GM18868 (cell line): ENCODE data around the gene GSC2.
"Not testable (repeated sequence)": the region's sequence is repeated elsewhere in the genome, so short reads cannot be mapped to it uniquely, and the experiment has no call there.

Experiments used
- ATAC-seq: cut with Tn5 transposase; IDR thresholded peaks from one replicate; pipeline ENCODE4 v1.9.1; 2021; ENCODE audit warnings: mild to moderate bottlenecking, moderate library complexity; ENCODE audit not compliant: unreplicated experiment

The GSC2 gene

DNA sequence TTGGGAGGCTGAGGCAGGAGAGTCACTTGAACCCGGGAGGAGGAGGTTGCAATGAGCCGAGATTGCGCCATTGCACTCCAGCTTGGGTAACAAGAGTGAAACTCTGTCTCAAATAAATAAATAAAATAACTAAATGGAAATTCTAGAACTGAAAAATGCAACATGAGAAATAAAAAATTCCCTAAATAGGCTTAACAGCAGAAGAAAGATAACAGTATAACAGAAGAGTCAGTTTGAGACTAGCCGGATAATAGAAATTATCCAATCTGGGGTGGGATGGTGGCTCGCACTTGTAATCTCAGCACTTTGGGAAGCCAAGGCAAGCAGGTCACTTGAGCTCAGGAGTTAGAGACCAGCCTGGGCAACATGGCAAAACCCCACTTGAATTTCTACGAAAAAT lies 14.3 kb upstream of the GSC2 start:
- ATAC-seq, result no peak

DNA sequence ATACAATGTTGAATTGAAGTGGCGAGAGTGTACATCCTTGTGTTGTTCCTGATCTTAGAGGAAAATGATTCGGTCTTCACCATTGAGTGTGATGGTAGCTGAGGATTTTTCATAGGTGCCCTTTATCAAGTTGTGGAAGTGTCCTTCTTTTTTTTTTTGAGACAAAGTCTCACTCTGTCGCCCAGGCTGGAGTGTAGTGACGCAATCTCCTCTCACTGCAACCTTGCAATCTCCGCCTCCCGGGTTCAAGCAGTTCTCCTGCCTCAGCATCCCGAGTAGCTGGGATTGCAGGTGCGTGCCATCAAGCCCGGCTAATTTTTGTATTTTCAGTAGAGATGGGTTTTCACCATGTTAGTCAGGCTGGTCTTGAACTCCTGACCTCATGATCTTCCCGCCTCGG lies 8.6 kb upstream of the GSC2 start:
- not testable (repeated sequence) for ATAC-seq

DNA sequence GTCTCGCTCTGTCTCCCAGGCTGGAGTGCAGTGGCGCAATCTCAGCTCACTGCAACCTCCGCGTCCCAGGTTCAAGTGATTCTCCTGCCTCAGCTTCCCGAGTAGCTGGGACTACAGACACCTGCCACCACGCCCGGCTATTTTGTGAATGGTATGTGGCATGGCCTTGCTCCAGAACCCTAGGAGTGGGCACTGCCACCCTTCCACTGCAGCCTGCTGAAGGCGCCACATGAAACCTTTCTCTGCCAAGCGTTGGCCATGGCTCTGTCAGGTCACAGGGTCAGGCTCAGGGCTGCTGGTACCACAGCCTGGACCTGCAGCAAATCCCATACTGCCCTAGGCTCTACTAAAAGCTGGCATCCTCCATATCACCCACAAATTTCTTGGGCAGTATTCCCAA lies 6.0 kb upstream of the GSC2 start:
- not testable (repeated sequence) for ATAC-seq

DNA sequence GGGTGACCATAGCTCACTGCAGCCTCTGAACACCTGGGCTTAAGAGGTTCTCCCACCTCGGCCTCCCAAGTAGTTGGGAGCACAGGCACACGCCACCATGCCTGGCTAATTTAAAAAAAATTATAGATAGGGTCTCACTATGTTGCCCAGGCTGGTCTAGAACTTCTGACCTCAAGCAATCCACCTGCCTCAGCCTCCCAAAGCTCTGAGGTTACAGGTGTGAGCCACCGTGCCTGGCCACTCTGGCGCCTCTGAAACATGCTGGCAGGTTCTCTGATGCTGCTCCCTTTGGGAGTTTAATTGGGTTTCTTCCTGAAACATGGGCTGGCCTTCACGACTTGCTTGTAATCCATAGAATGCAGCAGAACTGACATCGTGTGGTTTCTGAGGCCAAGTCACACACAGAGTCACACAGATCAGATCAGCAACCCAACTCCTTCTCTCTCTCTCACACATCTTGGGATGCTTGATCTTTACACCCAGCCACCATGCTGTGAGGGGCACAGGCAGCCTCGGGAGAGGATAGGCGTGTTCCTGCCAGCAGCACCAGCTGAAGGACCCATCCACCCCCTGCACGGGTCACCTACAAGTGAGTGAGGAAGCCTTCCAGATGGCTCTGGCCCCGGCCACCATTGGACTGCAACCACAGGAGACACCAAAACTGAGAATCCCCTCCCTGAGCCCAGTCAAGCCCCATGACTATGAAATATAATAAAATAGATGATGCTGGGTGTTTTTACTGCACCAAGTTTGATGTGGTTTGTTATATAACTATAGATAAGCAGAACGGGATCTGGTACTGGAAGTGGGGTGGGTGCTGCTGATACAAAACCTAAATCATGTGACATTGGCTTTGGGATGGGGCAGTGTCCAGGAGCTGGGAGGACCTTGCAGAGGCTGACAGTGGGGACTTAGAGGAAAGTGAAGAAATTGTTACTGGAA lies 3.1 kb upstream of the GSC2 start:
- ATAC-seq, result no peak

DNA sequence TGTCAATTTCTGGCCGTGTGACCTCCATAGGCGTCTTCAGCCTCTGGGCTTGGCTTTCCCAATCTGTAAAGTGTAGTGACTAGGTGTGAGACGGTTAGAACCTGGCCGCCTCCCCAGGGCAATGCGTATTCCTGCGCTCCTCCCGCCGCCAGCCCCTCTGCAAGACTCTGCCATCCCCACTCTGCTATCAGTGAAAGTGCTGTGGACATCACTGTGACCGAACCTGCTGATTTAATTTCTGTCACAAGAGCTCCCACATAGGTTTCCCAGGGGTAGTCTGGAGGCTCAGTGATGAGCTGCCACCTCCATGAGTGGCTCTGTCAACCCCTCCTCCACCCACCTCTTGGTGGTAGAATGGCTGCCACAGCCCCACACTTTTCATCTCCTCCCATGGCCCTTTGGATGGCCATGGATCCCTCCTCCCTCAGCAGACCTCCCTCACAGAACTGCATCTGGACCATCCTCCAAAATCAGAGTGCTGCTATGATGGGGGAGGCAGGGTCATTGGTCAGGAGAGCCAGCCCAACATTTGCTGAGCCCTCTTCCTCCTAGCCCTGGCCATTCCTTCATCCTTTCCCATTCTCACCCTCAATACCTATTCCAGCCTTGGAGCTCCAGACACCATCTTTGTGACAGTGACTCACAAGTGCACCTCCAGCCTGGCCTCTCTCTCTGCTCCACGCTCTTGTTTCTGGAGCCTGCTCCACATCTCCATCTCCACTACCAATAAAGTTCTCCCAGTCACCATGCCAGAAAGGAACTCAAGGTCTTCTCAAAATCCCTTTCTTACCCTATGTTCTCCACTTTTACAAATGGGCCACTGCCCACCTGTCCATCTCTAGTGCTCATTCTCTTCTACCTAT lies 1.5 kb upstream of the GSC2 start:
- ATAC-seq, result no peak

DNA sequence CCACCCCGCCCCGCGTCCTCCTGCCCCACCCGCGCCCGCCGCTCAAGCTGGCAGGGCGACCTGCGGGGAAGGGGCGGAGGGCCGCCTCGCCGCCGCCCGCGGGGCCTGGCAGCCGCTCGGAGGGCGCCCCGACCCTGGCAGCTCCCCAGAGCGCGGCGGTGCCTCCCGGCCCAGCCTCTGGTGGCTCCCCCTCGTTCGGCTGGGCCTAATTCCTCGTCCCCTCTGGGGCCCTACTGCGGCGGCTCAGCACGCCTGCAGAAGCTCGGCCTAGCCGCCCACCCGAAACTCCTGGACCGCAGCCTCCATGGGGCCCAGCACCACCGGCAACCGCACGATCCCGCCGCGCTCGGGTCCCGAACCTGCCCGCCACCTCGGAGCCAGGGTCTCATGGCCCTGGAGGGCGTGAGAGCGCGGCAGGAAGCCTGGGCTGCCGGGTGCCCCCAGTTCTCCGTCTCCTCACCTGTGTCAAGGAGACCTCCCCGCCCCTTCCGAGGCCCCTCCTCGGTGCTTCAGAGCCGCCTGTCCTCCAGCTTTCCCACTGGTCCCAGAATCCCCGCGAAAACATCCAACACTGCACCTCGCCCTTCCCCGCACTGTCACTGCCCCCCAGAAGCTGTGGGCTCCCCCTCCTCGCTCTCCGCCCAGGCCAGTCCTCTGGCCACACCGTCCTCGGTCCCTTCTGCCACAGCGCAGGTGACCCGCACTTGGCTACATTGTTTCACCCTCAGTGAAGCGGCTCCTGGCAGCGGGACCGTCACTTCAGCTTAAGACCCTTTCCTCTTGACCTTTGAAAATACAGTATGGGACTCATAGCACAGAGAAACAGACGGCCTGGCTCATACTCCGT lies 613 bp upstream of the GSC2 start:
- ATAC-seq, result no peak

DNA sequence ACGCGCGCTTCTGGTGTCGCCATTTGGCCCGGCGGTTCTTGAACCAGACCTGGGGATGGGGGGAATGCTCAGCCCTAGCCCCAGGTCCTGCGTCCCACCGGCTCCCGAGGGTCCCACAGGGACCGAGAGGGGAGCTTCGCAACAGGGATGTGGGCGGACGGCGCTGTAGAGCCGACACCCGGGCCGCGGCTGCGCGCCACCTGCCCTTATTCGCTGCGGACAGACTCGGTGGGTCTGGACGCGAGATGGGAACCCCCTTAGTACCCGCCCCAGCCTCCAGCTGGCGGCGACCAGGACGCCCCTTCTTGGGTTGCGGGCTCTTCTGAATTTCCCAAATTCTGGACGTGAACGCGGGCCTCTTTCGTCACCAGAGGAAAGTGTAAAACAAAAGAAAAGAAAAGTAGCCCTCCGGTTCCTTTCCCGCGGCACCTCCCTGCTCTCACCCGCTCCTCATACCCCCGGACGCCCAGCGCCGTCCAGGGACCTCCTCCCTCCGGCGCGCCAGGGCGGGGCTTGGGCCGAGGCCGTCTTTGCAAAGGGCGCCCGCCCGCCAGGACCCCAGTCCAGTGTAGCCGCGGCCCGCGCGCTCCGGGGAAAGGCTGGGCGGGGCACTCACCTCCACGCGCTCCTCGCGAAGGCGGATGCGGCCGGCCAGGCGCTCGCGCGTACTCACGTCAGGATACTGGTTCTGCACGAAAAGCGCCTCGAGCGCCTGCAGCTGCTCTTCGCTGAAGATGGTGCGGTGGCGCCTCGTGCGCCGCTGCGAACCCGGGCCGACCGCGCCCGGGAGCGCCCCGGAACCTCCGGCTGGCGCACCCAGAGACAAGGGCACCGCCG lies 827 bp downstream of the GSC2 start:
- ATAC-seq, result no peak

DNA sequence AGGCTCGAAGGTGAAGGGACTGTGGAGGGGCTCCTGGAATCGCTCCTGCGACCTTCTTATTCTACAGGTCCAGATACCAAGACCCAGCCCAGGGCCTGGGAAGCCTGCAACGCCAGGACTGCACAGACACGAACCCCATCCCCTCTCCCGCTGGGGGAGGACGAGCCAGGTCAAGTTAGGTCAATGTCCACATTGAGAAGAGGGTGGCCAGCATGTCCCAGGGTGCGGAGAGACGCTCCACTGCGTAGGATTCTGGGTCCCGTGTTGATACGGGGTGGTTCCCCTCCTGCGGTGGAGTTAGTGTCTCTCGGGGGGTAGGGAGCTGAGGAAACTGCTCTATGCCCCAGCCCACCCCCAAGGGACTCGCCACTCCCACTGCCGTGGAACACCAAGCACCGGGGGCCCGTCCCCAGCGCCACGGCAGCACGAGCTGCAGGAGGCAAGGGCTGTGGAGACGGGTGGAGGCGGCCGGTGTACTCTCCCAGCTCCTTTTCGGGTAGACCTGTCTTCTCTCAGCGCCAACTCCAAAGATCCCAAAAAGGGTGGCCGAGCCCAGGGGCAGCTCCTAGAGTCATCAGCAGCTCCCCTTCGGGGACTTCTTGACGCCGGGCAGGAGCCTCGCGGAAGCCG lies 1.6 kb downstream of the GSC2 start:
- no peak for ATAC-seq

DNA sequence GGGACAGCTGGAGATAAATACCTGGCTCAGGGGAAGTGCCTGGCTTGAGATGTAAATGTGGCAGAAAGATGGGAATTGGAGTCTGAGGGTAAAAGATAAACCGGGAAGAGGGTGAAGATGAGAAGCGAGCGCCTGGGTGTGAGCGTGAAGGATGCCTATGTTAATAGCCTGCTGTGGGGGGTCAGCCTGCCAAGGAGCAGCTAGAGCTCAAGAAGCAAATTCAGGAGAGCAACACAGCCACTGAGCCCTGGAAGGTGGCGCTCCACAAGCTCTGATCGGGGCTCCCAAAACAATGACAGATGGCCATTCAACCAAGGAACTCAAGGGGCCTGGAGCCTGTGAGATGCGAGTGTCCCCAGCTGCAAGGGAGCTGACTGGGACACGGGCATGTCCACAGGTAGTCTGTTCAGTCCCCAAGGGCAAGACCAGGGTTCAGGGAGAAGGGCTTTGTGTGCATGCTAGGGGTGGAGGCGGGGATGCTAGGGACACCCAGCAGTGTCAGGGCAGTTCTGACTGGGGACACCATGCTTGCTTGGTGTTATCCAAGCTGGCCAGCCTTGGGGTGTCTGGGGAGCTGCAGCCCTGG lies 2.8 kb downstream of the GSC2 start:
- ATAC-seq, result no peak

DNA sequence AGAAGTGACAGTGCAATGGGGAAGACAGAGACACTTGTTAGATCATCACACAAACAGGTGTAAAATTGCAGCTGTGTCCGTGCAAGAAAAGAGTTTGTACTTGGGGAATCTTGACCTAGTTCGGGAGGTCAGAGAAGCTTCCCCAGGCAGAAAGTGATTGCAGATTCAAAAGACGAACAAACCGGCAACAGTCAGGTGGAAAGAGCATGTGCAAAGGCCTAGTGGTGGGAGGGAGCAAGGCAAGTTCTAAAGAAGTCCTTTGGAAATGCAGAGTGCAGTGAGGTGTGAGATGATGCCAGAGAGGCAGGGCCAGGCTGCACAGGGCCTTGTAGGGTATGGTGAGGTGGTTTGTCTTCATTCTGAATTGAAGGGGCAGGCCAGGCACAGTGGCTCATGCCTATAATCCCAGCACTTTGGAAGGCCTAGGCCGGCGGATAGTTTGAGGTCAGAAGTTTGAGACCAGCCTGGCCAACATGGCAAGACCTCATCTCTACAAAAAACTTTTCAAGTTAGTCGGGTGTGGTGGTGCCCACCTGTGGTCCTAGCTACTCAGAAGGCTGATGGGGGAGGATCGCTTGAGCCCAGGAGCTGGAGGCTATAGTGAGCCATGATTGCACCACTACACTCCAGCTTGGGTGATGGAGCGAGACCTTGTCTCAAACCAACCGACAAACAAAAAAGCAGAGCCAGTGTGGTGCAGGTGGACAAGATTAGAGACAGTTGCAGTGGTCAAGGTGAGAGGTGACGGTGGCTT lies 3.7 kb downstream of the GSC2 start:
- ATAC-seq, result no peak

DNA sequence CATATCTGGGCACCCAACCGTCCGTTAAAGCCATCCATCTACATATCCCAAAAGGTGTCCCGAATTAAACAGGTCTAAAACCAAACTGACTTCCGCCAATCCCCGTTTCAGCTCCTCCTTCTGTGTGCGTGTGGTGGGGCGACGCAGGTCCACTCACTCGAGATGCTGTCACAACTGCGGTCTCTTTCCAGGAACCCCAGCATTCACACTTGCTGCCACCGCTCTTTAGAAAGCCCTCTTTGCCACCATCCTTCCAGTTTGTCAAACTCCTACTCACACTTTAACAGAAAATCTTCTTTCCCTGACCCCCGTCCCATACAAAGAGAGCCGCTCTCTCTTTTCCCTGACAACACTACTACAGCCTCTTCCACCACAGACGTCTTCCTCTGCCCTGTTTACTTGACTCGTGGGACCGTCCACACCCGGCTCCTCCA lies 6.1 kb downstream of the GSC2 start:
- ATAC-seq, result no peak

DNA sequence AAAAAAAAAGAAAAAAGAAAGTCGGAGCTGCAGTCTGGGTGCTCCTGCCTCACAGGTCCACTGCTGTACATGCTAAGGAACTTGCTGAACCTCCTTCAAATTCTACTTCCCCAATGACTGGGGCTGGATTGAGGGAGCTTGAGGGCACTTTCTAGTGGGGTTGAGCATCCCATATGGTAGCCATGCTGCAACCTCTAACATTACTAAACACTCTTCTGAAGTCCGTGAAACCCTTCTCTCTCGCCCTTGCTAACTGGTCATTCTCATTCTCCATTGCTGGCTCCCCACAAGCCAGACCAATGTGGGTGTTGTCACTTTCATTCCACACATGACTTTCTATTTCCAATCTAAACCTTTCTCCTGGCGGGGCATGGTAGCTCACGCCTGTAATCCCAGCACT lies 6.9 kb downstream of the GSC2 start:
- ATAC-seq, result no peak

DNA sequence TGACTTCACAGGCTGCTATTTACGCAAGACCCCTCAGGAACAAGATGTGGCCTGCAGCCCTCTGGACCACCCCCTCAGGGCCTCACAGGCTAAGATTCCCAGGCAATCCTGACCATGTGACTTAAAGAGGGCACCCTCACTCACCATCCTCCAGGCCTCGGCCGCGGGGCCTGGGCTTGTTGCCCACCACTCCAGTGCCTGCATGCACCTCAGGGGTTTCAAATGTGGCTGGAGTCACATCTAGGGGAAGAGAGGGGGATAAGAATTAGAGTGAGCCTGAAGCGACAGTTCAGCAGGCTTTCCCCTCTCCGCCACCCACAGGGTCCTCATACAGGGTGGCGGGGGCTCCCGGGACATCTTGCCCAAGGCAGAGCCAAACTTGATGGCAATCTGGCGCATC lies 7.7 kb downstream of the GSC2 start:
- ATAC-seq, result no peak

DNA sequence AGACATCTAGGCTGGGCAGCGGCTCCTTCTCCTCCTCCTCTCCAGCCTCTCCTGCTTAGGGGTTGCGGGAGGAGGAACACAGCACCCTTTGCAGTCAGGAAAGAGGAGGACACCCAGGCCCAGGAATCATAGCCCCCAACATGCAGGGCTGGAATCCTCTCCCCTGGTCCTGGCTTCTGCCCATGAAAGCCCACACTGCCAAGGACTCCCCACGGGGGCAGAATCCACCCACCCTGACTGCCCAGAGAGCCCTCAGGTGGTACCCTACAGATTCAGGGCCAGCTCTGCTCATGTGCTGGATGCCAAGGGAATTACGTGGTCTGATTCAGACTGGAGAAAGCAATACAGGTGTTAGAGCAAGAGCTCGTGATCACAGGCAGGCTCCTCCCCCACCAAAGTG lies 10.1 kb downstream of the GSC2 start:
- ATAC-seq, result no peak

DNA sequence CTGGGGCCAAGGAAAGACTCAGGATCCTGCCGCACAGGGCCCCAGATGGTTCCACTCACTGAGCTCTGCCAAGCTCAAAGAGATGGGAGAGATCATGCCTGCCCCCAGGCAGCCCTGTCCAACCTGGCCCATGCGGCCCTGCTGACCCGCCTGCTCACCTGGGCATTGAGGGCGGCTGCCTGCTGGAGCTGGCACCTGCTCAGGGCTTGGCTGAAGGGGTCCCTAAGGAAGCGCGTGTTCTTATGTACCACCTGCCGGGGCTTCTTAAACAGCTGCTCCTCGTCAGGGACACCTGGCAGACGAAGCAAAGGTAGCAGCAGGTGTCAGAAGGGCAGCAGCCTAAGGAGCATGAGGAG lies 11.1 kb downstream of the GSC2 start:
- no peak for ATAC-seq

DNA sequence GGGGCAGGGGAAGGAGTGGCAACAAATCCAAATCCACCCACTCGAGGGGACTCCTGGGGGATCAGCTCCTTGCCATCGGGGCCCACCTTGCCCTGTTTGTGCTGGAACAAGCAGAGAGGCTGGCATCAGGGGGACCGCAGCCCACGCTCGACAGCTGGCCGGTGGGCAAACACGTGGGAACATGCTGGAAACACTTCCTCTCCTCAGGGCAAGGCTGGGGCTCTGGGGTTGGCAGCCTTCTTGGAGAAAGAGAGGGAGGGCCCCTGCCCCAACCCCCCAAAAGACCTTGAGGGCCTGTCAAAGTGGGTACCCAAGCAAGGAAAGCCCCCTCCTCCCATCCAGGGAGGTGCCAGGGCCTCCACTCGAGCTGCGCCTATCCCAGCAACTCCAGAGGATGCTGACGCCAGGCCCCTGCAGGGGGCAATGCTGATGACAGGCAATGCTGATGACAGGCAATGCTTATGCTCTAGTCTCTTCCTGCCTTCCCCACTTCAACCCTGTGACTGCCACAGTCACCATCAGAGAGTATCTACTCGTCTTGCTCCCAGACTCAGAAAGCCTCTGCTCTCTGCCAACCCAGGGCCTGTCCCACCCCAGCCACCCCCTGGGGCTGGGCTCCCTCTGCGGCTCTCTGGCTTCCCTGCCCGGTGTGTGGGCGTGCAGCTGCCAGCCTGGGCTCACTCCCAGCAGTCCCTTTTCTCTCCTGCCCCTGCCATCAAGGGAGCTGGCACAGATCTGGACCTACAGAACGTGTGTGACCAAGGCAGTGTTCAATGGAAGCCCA lies 11.7 kb downstream of the GSC2 start:
- no peak for ATAC-seq

DNA sequence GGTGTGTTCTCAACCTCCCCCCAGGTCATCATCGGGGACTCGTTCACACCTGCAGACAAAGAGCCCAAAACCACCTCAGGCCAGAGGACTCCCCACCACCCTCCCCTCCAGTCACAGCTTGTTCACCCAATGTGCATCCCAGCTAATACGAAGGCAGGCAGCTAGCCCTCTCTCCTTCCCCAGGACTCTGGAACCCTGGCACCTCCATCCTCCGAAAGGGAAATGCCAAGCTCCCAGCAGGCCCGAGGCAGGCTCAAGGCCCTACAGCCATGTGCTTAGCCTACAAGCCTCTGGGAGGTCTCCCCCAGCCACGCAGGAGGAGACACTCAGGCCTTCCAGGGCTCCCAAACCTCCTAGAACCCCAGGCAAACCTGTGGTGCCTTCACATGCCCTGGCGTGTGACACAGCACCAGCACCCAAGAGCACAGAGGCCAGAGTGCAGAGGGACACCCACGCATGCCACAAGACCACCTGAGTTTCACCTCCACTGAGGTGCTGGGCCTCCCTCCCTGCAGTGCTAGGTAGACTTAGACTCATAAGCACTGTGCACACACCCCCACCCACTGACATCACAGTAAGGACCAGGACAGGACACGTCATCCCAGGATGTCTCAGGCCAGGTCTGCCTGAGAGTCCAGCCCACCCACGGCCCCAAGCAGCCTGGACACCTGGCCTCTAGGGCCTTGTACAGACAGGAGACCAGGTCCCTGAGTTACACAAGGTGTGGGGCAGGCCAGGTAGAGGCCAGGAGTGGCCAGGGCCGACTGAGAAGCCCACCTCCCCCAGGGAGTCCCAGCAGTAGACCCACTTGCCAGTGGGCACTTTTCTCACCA lies 12.5 kb downstream of the GSC2 start:
- ATAC-seq, result no peak
